Activated CD8-positive, alpha-beta memory T cell treated with anti-CD3 and anti-CD28 coated beads for 48 hours (primary cell): Measurements from ENCODE around the gene HAPLN2.
"Not testable (repeated sequence)": the region's sequence is repeated elsewhere in the genome, so short reads cannot be mapped to it uniquely, and the experiment has no call there.

Experiments used
- DNase-seq, 3 experiments: peaks; one replicate each; pipeline ENCODE4 v3.0.0-alpha.2; 2020; ENCODE audit warnings: low read depth in 2 of 3, low spot score in 2 of 3

HAPLN2 gene

DNA sequence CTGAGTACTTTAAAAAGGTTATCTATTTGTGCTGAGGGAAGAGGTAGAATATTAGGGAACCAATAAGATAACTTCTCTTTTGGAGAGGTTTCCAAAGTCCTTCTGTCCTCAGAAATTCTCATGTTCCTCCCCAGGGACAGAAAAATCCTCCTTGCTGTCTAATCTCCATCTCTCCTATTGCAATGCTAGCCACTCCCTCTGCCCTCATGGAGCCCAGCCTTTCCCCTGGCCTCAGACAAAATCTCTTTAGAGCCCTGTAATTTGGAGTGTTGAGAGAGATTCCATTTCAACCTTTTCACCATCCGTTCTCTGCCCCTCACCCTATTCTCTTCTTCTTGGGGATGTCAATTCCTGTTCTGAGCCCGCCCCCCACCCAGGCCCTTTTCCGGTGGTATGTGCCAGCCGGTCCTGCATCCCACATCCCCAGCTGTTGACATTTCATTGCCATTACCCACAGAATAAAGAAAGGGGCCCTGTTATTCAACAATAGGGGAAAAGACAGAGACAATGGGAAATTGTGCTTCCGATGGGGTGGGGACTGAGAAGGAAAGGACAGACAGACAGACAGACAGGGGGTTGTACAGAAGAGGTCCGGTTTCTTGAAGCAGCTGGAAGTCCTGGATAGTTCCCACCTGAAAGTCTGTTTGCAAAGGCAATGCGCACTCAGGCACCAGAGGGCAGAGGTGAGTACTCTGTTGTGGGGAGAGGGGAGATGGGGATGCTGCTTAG lies at the start of gene HAPLN2:
HAPLN2 (plus strand) TSS at position 563 of the 729 bp plus-strand sequence. CDS start 4,076 bp downstream, outside the sequence.
- DNase-seq, result no peak

DNA sequence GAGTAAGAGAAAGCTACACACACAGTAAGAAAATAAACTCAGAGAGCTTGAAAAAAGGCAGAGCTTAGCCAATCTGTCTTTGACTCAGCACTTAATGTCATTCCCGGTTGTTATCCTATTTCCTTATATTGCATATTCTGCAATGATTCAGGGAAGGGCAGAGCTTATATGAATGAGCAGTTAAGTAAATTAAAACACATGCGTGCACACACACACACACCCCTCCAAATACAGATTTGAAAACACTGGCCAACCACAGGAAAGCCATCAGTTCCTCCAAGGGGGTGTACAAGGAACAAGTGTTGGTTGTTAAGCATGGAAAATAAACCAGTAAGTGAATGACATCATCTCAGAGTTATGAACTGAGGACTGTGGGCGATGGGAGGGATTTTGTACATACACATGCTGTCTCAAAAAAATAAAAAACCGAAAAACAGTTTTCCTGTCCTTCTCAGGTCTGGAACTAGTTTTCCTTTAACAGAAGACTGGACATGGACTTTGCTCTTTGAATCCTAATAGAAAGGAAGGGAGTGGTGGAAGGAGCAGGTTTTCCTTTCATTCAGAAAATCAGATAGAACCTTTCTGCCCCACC lies 47.9 kb upstream of the HAPLN2 start:
- no peak for DNase-seq

- peak in 2 of 3 experiments; percentile 38 to 44 for DNase-seq
These were observed 47.1 kb upstream of the HAPLN2 start, which contains the start of gene IQGAP3 for GRCh38 chr1:156571919-156572662. Gene IQGAP3, minus strand, starts transcription at chr1:156572565. Its CDS starts 36 bp downstream, at chr1:156572529.

GRCh38 chr1:156572663-156573018 lies 46.6 kb upstream of the HAPLN2 start:
- DNase-seq, result no peak

- DNase-seq, result no peak
These were observed 45.1 kb upstream of the HAPLN2 start for GRCh38 chr1:156574039-156574633.

DNA sequence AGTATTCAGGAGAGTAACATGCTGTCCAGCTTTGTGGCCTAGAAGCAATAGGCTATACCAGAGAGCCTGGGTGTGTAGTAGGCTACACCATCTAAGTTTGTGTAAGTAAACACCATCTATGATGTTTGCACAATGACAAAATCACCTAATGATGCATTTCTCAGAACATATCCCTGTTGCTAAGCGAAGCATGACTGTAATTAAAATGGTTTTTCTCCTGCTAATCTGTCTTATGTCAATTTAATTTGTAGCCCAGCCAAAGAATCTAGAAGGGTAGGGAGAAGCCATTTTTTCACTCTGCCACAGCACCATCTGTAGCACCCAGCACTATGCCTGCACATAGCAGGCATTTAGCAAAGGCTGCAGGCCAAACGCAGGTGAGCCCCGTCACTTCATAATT lies 41.7 kb upstream of the HAPLN2 start:
- DNase-seq, result no peak

DNA sequence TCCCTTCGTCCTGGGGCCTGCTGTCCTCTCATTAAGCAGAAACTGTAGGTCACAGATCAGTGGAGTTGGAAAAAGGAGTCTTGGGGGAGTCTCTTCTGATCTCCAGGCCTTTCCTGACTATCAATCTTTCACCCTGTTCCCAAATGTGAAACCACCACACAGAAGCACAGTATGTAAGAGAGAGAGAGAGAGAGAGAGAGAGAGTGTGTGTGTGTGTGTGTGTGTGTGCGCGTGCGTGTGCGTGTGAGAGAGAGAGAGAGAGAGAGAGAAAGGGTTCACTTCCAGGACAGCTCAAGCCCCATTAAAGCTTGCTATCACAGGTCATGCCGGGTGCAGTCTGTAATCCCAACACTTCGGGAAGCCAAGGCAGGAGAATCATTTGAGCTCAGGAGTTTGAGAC lies 41.2 kb upstream of the HAPLN2 start:
- no peak for DNase-seq

- no peak for DNase-seq
These were observed 39.7 kb upstream of the HAPLN2 start, which contains the start of gene TTC24 for GRCh38 chr1:156579472-156579871. Gene TTC24, plus strand, starts transcription at chr1:156579723. Its CDS starts 1,642 bp downstream, at chr1:156581365.

GRCh38 chr1:156581661-156582387 lies 37.4 kb upstream of the HAPLN2 start:
- DNase-seq, result peak in 2 of 3 experiments; percentile 45 to 53

GRCh38 chr1:156582388-156583017 lies 36.7 kb upstream of the HAPLN2 start:
- DNase-seq, result no peak

DNA sequence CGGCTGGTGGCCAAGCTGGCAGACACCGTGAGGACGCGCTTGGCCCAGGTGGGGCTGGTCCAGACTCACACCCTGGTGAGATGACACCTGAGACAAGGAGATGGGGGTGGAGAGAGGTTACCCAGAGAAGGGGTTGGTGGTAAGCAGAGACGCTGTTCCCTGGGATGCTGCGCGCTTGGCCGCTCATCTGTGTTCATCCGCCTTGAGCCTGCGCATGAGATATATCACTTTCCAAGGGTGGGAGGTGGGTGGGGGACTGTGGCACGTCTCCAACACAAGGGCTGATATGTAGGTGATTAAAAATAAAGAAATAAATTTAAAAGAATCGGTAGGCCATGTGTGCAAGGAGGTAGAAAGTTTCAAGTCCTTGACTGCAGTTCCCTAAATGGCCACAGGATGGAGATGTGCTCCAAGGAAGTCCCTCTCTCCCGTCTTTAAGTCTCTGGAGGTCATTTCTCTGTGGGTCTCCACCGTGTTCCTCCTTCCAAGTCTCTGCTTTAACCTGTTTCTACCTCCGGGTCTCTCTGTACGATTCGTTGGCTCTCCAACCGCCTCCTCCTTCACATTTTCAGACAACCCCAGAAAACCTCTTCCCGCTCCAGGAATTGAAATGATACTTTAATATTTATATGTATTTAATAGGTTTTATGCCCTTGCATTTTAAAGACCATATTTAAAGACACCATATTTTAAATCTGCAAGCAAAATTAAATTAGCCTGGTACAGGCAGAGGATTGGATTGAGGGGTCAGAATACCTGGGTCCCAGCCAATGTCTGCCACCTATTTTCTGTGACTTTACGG lies 35.2 kb upstream of the HAPLN2 start:
- DNase-seq, result peak in 1 of 3 experiments; percentile 16

DNA sequence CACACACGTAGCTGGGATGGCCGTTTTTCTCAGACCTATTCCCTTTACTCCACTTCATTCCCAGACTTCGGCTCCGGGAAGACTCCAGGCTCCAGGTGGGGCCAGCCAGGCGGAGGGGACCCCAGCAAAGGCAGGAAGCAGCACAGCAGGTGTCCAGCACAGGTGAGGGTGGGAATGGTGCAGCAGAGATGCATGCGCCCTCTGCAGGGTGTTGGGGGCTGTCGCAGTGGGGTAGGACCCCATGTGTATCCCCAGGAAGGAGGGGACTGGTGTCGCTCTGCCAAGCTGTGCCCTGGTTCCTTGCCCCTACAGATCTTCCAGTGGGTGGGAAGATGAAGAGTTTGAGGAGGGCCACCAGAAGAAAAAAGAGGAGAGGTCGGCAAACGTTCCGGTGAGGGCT lies 34.4 kb upstream of the HAPLN2 start:
- DNase-seq, result no peak

DNA sequence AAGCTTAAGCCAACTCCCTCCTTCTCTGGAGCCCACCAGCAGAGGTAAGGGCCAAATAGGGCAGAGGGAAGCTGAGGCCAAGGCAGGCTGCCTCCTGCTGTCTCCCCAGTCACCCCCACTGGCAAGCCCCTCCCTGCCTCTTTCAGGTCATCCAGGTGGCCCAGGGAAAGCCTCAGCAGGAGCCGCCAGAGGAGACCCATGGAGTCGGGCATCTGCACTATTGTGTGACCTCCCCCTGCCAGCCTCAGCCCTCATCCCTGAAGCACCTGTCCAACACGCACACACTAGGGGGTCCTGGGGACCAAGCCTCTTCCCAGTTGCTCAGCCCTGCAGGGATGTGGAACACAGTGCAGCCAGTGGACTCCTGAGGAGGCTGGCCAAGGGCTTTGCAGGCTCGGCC lies 32.9 kb upstream of the HAPLN2 start:
- no peak for DNase-seq

DNA sequence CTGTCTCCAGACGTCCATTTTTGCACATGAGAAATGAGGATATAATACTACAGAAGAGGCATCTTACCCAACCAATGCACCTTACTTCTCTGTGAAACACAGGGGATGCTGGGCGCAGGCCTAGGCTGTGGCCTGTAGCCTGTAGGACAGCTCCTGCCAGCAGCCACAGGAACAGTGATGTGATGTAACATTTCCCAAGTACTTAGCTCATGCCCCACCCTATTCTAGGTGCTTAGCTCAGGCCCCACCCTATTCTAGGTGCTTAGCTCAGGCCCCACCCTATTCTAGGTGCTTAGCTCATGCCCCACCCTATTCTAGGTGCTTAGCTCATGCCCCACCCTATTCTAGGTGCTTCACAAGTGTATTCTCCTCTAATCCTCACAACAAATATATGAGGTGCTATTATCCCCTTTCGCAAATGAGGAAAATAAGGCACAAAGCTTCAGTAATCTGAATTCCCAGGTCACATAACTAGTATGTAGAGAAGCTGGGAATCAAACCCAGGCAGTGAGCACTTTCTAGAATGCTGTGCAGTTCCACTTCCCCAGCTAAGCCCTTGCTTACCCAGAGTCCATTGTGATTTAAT lies 32.2 kb upstream of the HAPLN2 start:
- no peak for DNase-seq

GRCh38 chr1:156587927-156588326 lies 31.3 kb upstream of the HAPLN2 start:
- not testable (repeated sequence) for DNase-seq

DNA sequence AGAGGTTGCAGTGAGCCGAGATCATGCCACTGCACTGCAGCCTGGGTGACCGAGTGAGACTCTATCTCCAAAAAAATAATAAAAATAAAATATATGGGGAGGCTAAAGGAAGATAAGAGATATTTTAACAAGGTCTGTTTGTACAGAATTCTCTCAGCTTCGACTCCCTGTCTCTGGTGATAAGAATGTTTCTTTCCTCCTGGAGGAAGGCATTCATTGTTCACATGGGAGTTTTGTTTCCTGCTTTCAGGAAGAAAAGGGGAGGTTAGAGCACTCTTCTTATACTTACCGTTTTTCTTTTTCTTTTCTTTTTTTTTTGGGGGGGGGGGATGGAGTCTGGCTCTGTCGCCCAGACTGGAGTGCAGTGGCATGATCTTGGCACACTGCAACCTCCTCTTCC lies 29.7 kb upstream of the HAPLN2 start:
- DNase-seq, result no peak

GRCh38 chr1:156590326-156591180 lies 28.7 kb upstream of the HAPLN2 start:
- no peak for DNase-seq

DNA sequence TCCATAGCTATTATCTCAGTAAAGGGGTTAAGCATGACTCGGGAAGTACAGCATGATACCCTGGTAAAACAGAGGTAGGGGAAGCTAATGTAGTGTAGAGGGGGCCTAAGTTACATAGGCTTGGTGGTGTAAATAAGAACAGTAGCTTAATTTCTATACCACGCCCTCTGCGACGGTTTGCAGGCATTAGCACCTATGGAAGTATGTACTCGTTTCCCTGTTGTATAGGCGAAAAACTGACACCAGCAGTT lies 28.1 kb upstream of the HAPLN2 start:
- no peak for DNase-seq
